ENCODE measurements around the gene ABCA13. TPM values are rescaled to one million over a fixed set of nuclear protein-coding genes. Genes with fewer than 3 reads are reported as not detected.

Gene ABCA13
- polyA plus RNA-seq, 1 experiment: 0.05 TPM

GRCh38 chr7:48309720-48310119 lies 138.5 kb downstream of the ABCA13 start:
- POLR2A ChIA-PET: no interaction called here
- no peak for DNase-seq (ENCODE audit: low read depth, low spot score)
- H3K27ac ChIP-seq (ENCODE audit: low read depth, low read length): no peak overlapping the region
- TF ChIP-seq CTCF (IDR thresholded peaks at IDR 0.05; ENCODE audit: low read depth, low read length): no peak
- H3K27me3 ChIP-seq (ENCODE audit: control insufficient read depth, insufficient read depth, low read length): no peaks in the 10 kb centered on the region
- CTCF ChIA-PET: interaction anchor here (1.2 kb wide), 1 partner anchor 11 kb away, joined by 4 read pairs; no protein-coding TSS in a partner anchor
- no peaks in the 10 kb centered on the region for H3K9me3 ChIP-seq (ENCODE audit: control insufficient read depth, insufficient read depth, low read length)
- H3K4me3 ChIP-seq (ENCODE audit: low read depth, low read length): no peak overlapping the region

- POLR2A ChIA-PET: no interaction called here
- Histone ChIP-seq H3K27me3 (ENCODE audit: control insufficient read depth, insufficient read depth, low read length) (no peaks in the 10 kb centered on the region), H3K4me3 (ENCODE audit: low read depth, low read length) (no peak overlapping the region), H3K27ac (ENCODE audit: low read depth, low read length) (no peak overlapping the region), H3K9me3 (ENCODE audit: control insufficient read depth, insufficient read depth, low read length) (no peaks in the 10 kb centered on the region)
- no peak for TF ChIP-seq CTCF (IDR thresholded peaks at IDR 0.05; ENCODE audit: low read depth, low read length)
- no peak for DNase-seq (ENCODE audit: low read depth, low spot score)
- CTCF ChIA-PET: interaction anchor here (0.9 to 3.9 kb wide), 3 partner anchors 12 to 172 kb away, joined by 3 to 28 read pairs (median 3); no protein-coding TSS in a partner anchor
Observed at GRCh38 chr7:48311464-48312100, 140.3 kb downstream of the ABCA13 start.

- ChIA-PET CTCF (interaction anchor here (0.9 to 3.9 kb wide), 2 partner anchors 13 to 138 kb away, joined by 3 to 28 read pairs; no protein-coding TSS in a partner anchor), POLR2A (no interaction called here)
- no peaks in the 10 kb centered on the region for H3K27me3 ChIP-seq (ENCODE audit: control insufficient read depth, insufficient read depth, low read length)
- DNase-seq (ENCODE audit: low read depth, low spot score): no peak
- no peak overlapping the region for H3K27ac ChIP-seq (ENCODE audit: low read depth, low read length)
- TF ChIP-seq CTCF (IDR thresholded peaks at IDR 0.05; ENCODE audit: low read depth, low read length): no peak
- H3K4me3 ChIP-seq (ENCODE audit: low read depth, low read length): no peak overlapping the region
- no peaks in the 10 kb centered on the region for H3K9me3 ChIP-seq (ENCODE audit: control insufficient read depth, insufficient read depth, low read length)
Observed at GRCh38 chr7:48312151-48312550, 140.9 kb downstream of the ABCA13 start.

- Histone ChIP-seq H3K27ac (ENCODE audit: low read depth, low read length) (no peak overlapping the region), H3K27me3 (ENCODE audit: control insufficient read depth, insufficient read depth, low read length) (no peaks in the 10 kb centered on the region), H3K9me3 (ENCODE audit: control insufficient read depth, insufficient read depth, low read length) (no peaks in the 10 kb centered on the region), H3K4me3 (ENCODE audit: low read depth, low read length) (no peak overlapping the region)
- ChIA-PET POLR2A (no interaction called here), CTCF (no interaction called here)
- no peak for TF ChIP-seq CTCF (IDR thresholded peaks at IDR 0.05; ENCODE audit: low read depth, low read length)
- no peak for DNase-seq (ENCODE audit: low read depth, low spot score)
Observed at GRCh38 chr7:48316768-48317167, 145.5 kb downstream of the ABCA13 start.

- H3K27ac ChIP-seq (ENCODE audit: low read depth, low read length): no peak overlapping the region
- no peak for DNase-seq (ENCODE audit: low read depth, low spot score)
- H3K27me3 ChIP-seq (ENCODE audit: control insufficient read depth, insufficient read depth, low read length): no peaks in the 10 kb centered on the region
- H3K9me3 ChIP-seq (ENCODE audit: control insufficient read depth, insufficient read depth, low read length): no peaks in the 10 kb centered on the region
- H3K4me3 ChIP-seq (ENCODE audit: low read depth, low read length): no peak overlapping the region
- POLR2A ChIA-PET: no interaction called here
- CTCF ChIA-PET: no interaction called here
- no peak for TF ChIP-seq CTCF (IDR thresholded peaks at IDR 0.05; ENCODE audit: low read depth, low read length)
Observed at GRCh38 chr7:48317360-48317759, 146.1 kb downstream of the ABCA13 start.
